Measurements from ENCODE around the gene ZBTB34.

ZBTB34 gene

GRCh38 chr9:126876531-126876930 lies 16.1 kb downstream of the ZBTB34 start:
- DNase-seq (ENCODE audit: low read depth in 2 of 2), result no peak

- no peak for DNase-seq (ENCODE audit: low read depth in 2 of 2)
These were observed 17.0 kb downstream of the ZBTB34 start for GRCh38 chr9:126877418-126877817.

- DNase-seq (ENCODE audit: low read depth in 2 of 2), result no peak
These were observed 18.8 kb downstream of the ZBTB34 start for GRCh38 chr9:126879288-126879687.

- no peak for DNase-seq (ENCODE audit: low read depth in 2 of 2)
These were observed 19.9 kb downstream of the ZBTB34 start for GRCh38 chr9:126880226-126880946.

GRCh38 chr9:126880947-126881332 lies 20.5 kb downstream of the ZBTB34 start:
- DNase-seq (ENCODE audit: low read depth in 2 of 2), result no peak

- DNase-seq (ENCODE audit: low read depth in 2 of 2), result no peak
These were observed 22.3 kb downstream of the ZBTB34 start for GRCh38 chr9:126882746-126883145.

DNA sequence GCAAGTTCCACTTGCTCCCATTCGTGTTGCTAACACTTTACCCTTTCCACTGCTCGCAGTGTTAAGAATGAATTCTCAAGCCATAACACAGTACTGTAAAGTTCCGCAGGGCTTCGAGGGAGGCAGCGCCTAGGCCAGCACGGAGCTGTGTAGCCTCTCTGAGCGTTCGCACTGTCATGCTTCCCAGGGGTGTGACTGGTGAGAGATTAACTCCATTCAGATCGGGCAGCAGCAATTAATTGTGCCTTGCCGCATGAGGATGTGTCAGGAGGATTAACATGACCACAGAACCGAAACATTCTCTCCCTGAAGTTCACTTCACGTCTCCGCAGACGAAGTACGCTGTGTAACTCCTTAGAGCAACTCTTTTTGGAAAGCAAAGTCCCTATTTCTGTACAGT lies 23.2 kb downstream of the ZBTB34 start:
- DNase-seq (ENCODE audit: low read depth in 2 of 2), result no peak

GRCh38 chr9:126885131-126885641 lies 24.7 kb downstream of the ZBTB34 start:
- no peak for DNase-seq (ENCODE audit: low read depth in 2 of 2)

GRCh38 chr9:126886034-126886822 lies 25.8 kb downstream of the ZBTB34 start:
- DNase-seq (ENCODE audit: low read depth in 2 of 2), result no peak

DNA sequence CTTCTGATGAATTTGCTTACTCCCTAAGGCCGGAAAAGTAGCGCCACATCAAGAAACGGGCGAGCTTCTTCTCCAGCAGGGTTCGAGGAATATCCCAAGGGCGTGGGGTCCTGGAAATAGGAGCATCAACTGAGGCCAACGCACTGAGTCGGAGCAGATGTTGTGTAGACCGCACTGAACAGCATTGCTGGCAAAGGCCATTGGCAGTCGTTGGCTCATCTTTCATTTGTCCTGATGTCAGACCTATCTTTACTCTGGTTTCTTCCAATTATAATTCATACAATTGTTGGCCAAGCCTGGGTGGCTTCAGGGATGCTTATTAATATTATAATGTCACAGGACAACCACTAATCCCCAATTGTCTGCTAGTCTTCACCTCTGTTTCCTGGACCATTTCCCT lies 26.5 kb downstream of the ZBTB34 start:
- no peak for DNase-seq (ENCODE audit: low read depth in 2 of 2)

GRCh38 chr9:126891676-126892075 lies 31.2 kb downstream of the ZBTB34 start:
- DNase-seq (ENCODE audit: low read depth in 2 of 2), result no peak

DNA sequence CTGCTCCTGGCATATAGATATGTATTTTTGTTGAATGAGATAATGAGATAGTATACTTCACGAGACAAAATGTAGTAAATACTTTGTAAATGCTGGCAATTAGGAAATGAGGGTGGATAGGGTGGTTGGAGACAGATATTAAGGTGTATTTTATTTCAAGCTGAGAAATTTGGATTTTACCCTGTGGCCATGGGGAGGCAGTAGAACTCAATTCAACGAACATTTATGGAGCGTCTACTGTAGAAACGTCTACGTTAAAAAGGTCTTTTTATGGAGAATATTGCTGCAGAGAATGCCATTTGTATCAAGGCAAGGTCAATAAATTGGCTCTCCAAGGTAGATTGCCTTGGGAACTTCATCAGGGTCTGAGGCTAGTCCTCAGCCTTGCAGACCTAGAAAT lies 32.6 kb downstream of the ZBTB34 start:
- no peak for DNase-seq (ENCODE audit: low read depth in 2 of 2)

DNA sequence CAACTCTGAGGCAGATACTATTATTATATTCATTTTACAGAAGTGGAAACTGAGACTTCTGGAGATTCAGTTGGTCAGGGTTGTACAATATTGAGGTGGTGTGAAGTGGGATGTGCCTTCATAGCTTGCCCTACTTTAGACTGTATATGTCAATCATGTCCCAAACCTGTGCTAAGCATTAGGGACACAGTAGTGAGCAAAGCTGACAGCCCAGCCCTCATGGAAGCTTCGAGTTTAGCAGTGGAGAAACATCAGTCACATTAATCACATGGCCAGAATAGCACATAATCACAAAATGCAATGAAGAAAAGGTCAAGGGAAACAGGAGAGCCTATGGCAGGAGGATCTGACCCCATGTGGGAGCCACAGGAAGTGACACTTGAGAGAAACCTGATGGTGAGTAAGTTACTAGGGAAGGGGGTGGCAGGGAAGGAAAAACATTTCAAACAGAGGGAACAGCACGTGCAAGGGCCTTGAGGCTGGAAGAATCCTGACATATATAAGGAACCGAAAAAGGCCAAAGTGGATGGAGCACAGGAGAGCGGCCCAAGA lies 33.7 kb downstream of the ZBTB34 start:
- no peak for DNase-seq (ENCODE audit: low read depth in 2 of 2)

- DNase-seq (ENCODE audit: low read depth in 2 of 2), result no peak
These were observed 41.8 kb downstream of the ZBTB34 start for GRCh38 chr9:126902210-126902609.

DNA sequence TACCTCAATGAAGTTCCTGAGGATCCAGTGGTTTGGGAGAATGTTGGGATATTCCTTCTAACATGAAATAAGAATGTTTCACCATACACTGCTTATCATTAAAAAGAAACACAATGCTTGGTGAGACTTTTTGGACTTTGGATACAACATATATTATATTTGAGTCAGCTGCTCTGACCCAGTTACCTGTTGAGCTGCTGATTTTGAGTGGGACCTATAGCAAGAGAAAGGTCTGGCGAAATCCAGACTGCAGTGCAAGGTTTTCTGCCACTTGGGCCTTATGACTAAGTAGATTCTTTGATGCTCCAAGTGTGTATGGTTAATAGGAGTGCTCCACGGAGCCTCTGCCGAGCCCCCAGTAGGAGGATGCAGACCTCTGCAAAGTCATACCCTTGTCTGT lies 44.1 kb downstream of the ZBTB34 start:
- DNase-seq (ENCODE audit: low read depth in 2 of 2), result no peak

DNA sequence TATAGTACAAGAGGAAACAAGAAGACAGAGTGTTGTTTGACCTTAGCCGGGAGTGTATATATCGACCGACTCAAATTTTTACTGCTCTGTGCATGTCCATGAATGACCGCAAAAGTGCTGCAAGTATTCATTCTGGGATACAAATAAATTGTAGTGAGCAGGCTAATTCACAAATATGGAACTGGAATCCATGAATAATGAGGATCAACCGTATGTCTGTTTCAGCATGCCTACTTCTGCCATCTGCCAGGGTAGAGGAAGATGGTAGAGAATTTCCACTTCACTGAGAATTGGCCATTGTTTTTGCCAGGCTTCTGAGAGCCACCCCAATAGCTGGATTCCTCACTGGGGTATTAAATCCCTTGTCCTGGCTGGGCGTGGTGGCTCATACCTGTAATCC lies 45.7 kb downstream of the ZBTB34 start:
- no peak for DNase-seq (ENCODE audit: low read depth in 2 of 2)

DNA sequence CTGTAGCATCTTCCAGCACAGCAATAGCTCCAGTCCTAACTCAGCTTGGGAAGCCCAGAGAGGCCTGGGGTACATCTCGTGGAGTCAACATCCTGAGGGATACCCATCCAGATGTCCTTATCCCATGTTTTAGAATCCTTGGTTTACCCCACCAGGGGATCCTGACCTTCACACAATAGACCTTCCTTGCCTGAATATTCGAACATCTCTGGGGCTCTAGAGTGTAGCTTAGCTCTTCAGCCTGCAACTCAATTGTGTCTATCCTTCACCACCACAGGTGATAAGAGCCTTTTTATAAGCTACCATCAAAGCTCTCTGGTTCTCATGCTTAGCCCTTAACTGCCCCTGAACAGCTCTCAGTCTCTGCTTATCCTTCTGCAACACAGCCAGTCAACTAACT lies 46.6 kb downstream of the ZBTB34 start:
- DNase-seq (ENCODE audit: low read depth in 2 of 2), result no peak

DNA sequence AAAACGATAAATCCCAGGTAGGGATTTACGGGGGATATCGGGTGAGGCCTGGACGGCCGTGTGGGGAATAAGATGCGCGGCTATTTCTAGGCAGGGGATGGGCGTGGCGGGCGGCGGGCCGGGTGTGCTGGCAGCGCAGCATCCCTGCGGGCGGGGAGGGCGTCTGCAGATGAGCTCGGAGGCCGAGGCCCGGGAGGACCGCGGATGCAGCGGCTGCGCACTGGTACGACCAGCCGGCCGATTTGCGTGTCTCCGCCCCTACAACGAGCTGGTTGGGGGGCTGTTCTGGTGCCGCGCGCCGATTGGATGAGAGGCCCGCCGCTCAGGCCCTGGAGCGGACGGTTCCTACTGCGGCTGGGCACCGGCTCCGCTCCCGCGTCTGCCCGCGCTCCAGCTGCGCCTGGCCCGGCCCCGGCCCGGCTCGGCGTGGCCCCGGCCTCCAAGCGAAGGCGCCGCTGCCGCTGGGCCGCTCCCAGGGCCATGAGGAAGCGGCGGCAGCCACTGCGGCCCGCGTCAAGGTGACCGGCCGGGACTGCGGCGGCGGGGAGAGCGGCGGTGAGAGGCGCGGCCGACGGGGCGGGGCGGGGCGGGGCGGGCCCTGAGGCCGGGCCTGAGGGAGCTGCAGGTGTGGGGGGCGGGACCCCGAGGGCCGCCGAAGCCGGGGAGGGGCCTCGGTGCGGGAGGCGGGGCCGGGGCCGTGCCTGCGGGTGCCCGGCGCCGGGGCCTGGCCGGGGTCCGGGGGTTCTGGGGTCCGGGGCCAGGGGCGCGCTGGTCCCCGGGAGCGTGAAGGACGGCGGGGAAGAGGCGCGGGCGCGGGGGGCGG lies 54.2 kb downstream of the ZBTB34 start, which contains the start of gene RALGPS1:
TSS of gene RALGPS1 (plus strand) at position 325 of the 823 bp plus-strand sequence. CDS start 47,508 bp downstream, outside the sequence.
- DNase-seq (ENCODE audit: low read depth in 2 of 2), result peak; percentile 75 to 79

- DNase-seq (ENCODE audit: low read depth in 2 of 2), result no peak
These were observed 54.9 kb downstream of the ZBTB34 start for GRCh38 chr9:126915281-126915816.

DNA sequence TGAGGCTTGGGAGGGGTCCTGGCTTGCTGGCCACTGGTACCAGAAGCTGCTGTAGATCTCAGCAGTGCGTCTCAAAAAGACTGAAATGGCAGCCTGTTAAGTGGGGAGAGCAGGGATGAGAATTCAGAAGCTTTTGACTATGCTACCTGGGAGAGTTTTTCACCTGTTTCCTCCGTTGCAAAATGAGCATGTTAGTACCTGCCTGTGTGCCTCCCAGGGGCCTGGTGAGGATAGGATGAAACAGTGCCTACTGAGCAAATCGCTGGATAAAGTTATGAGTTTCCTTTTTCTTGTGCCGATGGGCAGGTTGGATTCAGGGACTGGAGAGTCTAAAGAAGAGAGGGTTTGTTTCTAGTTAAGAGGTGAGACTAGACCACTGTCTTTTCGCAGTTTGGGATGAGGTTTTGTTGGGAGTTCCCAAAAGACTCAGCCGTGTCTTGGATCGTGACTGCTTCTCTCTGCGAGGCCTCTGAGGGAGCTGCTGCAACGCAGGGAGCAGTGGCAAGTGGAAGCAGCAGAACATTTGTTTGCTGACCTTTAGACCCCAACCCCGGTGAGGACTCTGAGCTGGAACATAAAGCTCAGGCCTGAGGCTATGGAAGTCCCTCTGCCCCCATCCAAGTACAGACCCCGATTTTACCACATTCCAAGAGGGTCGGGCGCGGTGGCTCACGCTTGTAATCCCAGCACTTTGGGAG lies 55.6 kb downstream of the ZBTB34 start:
- DNase-seq (ENCODE audit: low read depth in 2 of 2), result no peak

GRCh38 chr9:126916909-126917308 lies 56.5 kb downstream of the ZBTB34 start:
- DNase-seq (ENCODE audit: low read depth in 2 of 2), result no peak
